Stomach (tissue), 4 donors: ENCODE results near the gene NTHL1.

Experiments
- CTCF ChIP-seq, 7 experiments: fragments of 450-650 bp in 4 of 7; fragments of 200-600 bp in 3 of 7; sonication (generic) in 3 of 7; IDR thresholded peaks; one replicate each; pipeline ENCODE4 v1.5.1; 2016 to 2019; ENCODE audit warnings: antibody characterized with exemption in 7 of 7, control low read depth in 2 of 7, mild to moderate bottlenecking in 1 of 7
- POLR2A ChIP-seq, 4 donors: fragments of 450-650 bp; IDR thresholded peaks; one replicate each; pipeline ENCODE4 v1.6.1; 2016; ENCODE audit warnings: antibody characterized with exemption in 4 of 4, control low read depth in 2 of 4, mild to moderate bottlenecking in 1 of 4, moderate library complexity in 1 of 4
- POLR2AphosphoS5 ChIP-seq, 3 donors: sonication (generic); formaldehyde crosslinking; IDR thresholded peaks; one replicate each; pipeline ENCODE4 v1.6.1; 2016; ENCODE audit warnings: antibody characterized with exemption in 3 of 3

GRCh38 chr16:2071454-2072202 is 24.0 kb upstream of the NTHL1 start:
- TF ChIP-seq POLR2AphosphoS5 (IDR thresholded peaks at IDR 0.05) = no peak
- no peak for TF ChIP-seq CTCF (IDR thresholded peaks at IDR 0.05)
- no peak for TF ChIP-seq POLR2A (IDR thresholded peaks at IDR 0.05)
